ENCODE measurements around the gene PMEL. TPM values are rescaled to one million over a fixed set of nuclear protein-coding genes. Genes with fewer than 3 reads are reported as not detected.

The PMEL gene
- total and polyA plus RNA-seq, 12 donors: 0.35 to 3.8 (median 1.3) TPM; not detected in 1

- 39 to 52% (median 51%) methylated on average over 3 of the region's 3 CpGs for WGBS, 4 donors
- peak within 1 kb of the TSS in 3 of 4 donors; percentile 18 to 89 (median 86) for H3K4me3 ChIP-seq
Measured at GRCh38 chr12:55930771-55931316, 35.0 kb downstream of the PMEL start, which contains the start of gene DGKA. TSS of gene DGKA (plus strand) at chr12:55931162. CDS start at chr12:55936504, 5,342 bp downstream.

GRCh38 chr12:55929306-55929791 lies 36.5 kb downstream of the PMEL start:
- no peaks in the 10 kb centered on the region for H3K9me3 ChIP-seq (replicated peaks in 1 of 3)
- H3K27me3 ChIP-seq: no peaks in the 10 kb centered on the region
- TF ChIP-seq CTCF (IDR thresholded peaks at IDR 0.05): no peak
- no peak for TF ChIP-seq POLR2A (IDR thresholded peaks at IDR 0.05)
- peaks cover 32 to 64% of the 10 kb centered on the region in 2 donors for H3K4me1 ChIP-seq (replicated peaks in 1 of 2)
- 51 to 65% (median 58%) methylated on average over 8 of the region's 8 CpGs for WGBS, 4 donors
- no peak overlapping the region for H3K4me3 ChIP-seq
- H3K27ac ChIP-seq: peak overlapping the region in 1 of 5 donors; percentile 49
- intact Hi-C loops (cut with DNase I): no loop called here
- H3K36me3 ChIP-seq (replicated peaks in 1 of 2): no peaks in the 10 kb centered on the region
- peak in 1 of 7 donors; percentile 28 for DNase-seq

More at GRCh38 chr12:55930771-55931316, 35.0 kb downstream of the PMEL start, which contains the start of gene DGKA:
- Histone ChIP-seq H3K36me3 (replicated peaks in 1 of 2) (no peaks in the 10 kb centered on the region), H3K4me1 (replicated peaks in 1 of 2) (peaks cover 32 to 56% of the 10 kb centered on the region in 2 donors), H3K27ac (peak within 1 kb of the TSS in 4 of 5 donors; percentile 54 to 78 (median 60)), H3K27me3 (no peaks in the 10 kb centered on the region), H3K9me3 (replicated peaks in 1 of 3) (no peaks in the 10 kb centered on the region)
- intact Hi-C loops (cut with DNase I): loop anchor here in 1 of 2 donors (5.0 kb wide), 1 partner anchor 109 kb away; no protein-coding TSS in a partner anchor
- TF ChIP-seq POLR2A (IDR thresholded peaks at IDR 0.05) (no peak), CTCF (IDR thresholded peaks at IDR 0.05) (peak; percentile 34 to 60 (median 45))
- peak in 2 of 7 donors; percentile 17 to 27 for DNase-seq

GRCh38 chr12:55927588-55928502 lies 38.0 kb downstream of the PMEL start, which contains the start of gene PYM1:
TSS of gene PYM1 (minus strand) at chr12:55927894. CDS start at chr12:55927761, 133 bp downstream.
- H3K4me1 ChIP-seq (replicated peaks in 1 of 2): peaks cover 23 to 65% of the 10 kb centered on the region in 2 donors
- H3K27ac ChIP-seq: peak within 1 kb of the TSS; percentile 85 to 96 (median 95)
- H3K36me3 ChIP-seq (replicated peaks in 1 of 2): no peaks in the 10 kb centered on the region
- no peaks in the 10 kb centered on the region for H3K27me3 ChIP-seq
- TF ChIP-seq CTCF (IDR thresholded peaks at IDR 0.05): peak in 1 of 6 experiments; percentile 14
- TF ChIP-seq POLR2A (IDR thresholded peaks at IDR 0.05): peak in 1 of 2 donors; percentile 44
- intact Hi-C loops (cut with DNase I): no loop called here
- H3K4me3 ChIP-seq: peak within 1 kb of the TSS; percentile 82 to 98 (median 92)
- no peaks in the 10 kb centered on the region for H3K9me3 ChIP-seq (replicated peaks in 1 of 3)
- peak; percentile 82 to 96 (median 92) for DNase-seq
- 6 to 20% (median 10%) methylated on average over 19 to 49 of the region's 49 CpGs for WGBS, 4 donors

All from adrenal gland (tissue), 12 donors.